Astrocyte (in vitro differentiated cells and primary cell): ENCODE data around the gene EVA1C.

Source experiments
- CTCF ChIP-seq: IDR thresholded peaks from 2 replicates; pipeline ENCODE4 v1.5.1; 2011; ENCODE audit warnings: low read depth, mild to moderate bottlenecking, inconsistent platforms, low read length, moderate library complexity; ENCODE audit not compliant: insufficient read depth
- EZH2 ChIP-seq: IDR thresholded peaks from 2 replicates; pipeline ENCODE4 v1.6.1; 2012; ENCODE audit warnings: mild to moderate bottlenecking, low read length, inconsistent platforms; ENCODE audit not compliant: insufficient read depth

DNA sequence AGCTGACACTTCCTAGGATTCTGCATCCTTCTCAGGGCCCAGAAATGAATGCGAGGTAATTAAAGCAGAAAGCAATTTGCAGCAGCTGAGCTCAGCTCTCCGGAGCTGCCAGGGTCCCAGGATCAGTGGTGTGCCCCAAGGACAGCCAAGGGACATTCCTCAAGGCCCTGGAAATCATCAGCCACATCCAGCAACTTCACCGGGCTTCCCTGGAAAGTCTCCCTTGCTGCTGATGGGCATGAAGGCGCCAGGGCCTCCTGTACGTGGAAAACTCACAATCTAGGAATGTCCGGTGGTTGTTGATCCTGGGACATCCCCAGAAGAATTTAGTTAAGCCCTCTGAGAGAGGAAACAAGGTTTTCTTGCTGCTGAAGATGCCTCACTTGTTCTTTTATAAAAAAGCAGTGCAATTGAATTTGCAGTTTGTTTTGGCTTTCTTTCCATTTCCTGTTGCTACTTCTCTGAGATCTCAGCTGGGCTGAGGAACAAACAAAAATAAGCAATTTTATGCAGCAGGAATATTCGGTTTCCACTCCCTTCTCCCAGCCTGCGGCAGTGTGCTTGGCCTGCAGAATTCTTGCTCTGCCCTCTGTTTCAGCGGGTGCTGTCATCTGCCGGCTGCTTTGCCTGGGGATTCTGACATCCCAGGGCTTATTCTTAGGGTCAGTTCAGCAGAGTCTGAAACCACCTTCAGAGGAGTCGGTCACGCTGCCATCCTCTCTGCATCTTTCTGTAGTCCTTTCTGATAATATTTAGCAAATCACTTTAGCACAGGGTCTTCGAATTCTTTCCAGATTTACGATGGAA lies 86.9 kb downstream of the EVA1C start:
- TF ChIP-seq CTCF (no peak), EZH2 (no peak)
